ENCODE data around the gene TCEAL4. TPM values are rescaled to one million over a fixed set of nuclear protein-coding genes. Genes with fewer than 3 reads are reported as not detected.

TCEAL4 gene
- total and polyA plus RNA-seq, 2 donors (not counting 1 experiment from before 2014, with no cell fraction given): 63.6 to 75.7 TPM

DNA sequence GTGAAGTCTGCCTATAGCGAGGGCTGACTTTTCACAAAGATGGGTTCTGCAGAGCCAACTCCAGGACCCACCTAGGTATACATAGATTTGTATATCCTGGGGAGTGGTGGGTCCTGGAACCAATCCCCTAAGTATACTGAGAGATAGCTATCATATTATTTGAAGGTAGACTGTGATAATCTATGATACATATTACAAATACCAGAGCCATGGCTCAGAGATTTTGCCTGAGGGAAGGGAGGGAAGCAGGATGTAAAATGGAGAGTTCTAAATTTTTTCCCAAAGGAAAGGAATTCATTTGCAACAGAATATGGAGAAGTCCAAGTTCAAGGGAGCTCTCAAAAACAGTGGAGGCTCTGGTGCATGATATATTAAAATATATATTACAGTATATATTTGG lies 29.7 kb downstream of the TCEAL4 start:
- H3K4me2 ChIP-seq (ENCODE audit: extremely low read depth, insufficient read depth, low read length): no peak overlapping the region
- no peaks in the 10 kb centered on the region for H3K27me3 ChIP-seq (ENCODE audit: control insufficient read depth, insufficient read depth, low read length)
- H3K79me2 ChIP-seq (ENCODE audit: control insufficient read depth, insufficient read depth, low read length): no peaks in the 10 kb centered on the region
- no peak overlapping the region for H3K4me3 ChIP-seq (replicated peaks in 1 of 4; ENCODE audit: control extremely low read depth in 1 of 4, insufficient read depth in 1 of 4, low read depth in 3 of 4, low read length in 4 of 4)
- no peak for TF ChIP-seq EZH2 (IDR thresholded peaks at IDR 0.05; ENCODE audit: low read length, missing control alignments)
- TF ChIP-seq, protein P1, sequence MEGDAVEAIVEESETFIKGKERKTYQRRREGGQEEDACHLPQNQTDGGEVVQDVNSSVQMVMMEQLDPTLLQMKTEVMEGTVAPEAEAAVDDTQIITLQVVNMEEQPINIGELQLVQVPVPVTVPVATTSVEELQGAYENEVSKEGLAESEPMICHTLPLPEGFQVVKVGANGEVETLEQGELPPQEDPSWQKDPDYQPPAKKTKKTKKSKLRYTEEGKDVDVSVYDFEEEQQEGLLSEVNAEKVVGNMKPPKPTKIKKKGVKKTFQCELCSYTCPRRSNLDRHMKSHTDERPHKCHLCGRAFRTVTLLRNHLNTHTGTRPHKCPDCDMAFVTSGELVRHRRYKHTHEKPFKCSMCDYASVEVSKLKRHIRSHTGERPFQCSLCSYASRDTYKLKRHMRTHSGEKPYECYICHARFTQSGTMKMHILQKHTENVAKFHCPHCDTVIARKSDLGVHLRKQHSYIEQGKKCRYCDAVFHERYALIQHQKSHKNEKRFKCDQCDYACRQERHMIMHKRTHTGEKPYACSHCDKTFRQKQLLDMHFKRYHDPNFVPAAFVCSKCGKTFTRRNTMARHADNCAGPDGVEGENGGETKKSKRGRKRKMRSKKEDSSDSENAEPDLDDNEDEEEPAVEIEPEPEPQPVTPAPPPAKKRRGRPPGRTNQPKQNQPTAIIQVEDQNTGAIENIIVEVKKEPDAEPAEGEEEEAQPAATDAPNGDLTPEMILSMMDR (conservative IDR thresholded peaks at IDR 0.05 in 1 of 2, IDR thresholded peaks at IDR 0.05 in 1 of 2; ENCODE audit: low read depth in 1 of 2, low read length in 2 of 2): no peak
- no peaks in the 10 kb centered on the region for H3K36me3 ChIP-seq (ENCODE audit: control insufficient read depth, insufficient read depth, low read length)
- no peaks in the 10 kb centered on the region for H3K4me1 ChIP-seq (ENCODE audit: control insufficient read depth, extremely low read depth, insufficient read depth, low read length)
- DNase-seq (ENCODE audit: low read depth in 2 of 2): no peak
- no peaks in the 10 kb centered on the region for H4K20me1 ChIP-seq (ENCODE audit: control insufficient read depth, extremely low read depth, insufficient read depth, low read length)
- H3K27ac ChIP-seq (ENCODE audit: insufficient read depth, low read length): no peak overlapping the region
- no peak overlapping the region for H3K9ac ChIP-seq (ENCODE audit: insufficient read depth, low read length)
- H3K9me3 ChIP-seq (ENCODE audit: control insufficient read depth, insufficient read depth, low read depth, low read length): no peaks in the 10 kb centered on the region
- H2AFZ ChIP-seq (ENCODE audit: low read length): no peak overlapping the region

DNA sequence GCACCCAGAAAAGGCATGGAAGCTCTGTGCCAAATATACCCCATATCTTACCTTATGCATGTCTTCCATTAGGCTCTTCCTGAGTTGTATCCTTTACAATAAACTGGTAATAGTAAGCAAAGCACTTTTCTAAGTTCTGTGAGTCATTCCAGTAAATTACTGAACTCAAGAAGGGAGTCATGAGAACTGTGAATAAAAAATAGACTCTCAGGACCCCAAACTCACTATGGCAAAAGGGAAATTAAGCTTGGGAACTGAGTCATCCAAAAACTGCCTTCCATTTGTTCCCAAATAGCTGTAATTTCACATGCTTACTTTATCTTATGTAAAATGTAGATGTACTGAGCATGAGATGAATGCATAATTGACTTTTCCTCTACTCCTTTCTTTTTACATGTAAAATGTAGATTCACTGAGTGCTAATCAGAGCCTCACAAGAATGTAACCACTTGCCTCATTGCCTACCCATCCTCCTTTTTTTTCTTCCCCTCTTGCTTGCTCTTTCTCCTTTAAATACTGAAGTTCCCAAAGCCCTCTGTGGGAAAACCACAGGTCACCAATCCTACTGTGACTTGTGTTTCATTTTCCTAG lies 30.6 kb downstream of the TCEAL4 start:
- no peak overlapping the region for H3K4me2 ChIP-seq (ENCODE audit: extremely low read depth, insufficient read depth, low read length)
- TF ChIP-seq, protein P1 (conservative IDR thresholded peaks at IDR 0.05 in 1 of 2, IDR thresholded peaks at IDR 0.05 in 1 of 2; ENCODE audit: low read depth in 1 of 2, low read length in 2 of 2): no peak
- TF ChIP-seq EZH2 (IDR thresholded peaks at IDR 0.05; ENCODE audit: low read length, missing control alignments): no peak
- H3K27me3 ChIP-seq (ENCODE audit: control insufficient read depth, insufficient read depth, low read length): no peaks in the 10 kb centered on the region
- no peak overlapping the region for H3K4me3 ChIP-seq (replicated peaks in 1 of 4; ENCODE audit: control extremely low read depth in 1 of 4, insufficient read depth in 1 of 4, low read depth in 3 of 4, low read length in 4 of 4)
- H3K36me3 ChIP-seq (ENCODE audit: control insufficient read depth, insufficient read depth, low read length): no peaks in the 10 kb centered on the region
- no peak overlapping the region for H3K27ac ChIP-seq (ENCODE audit: insufficient read depth, low read length)
- H4K20me1 ChIP-seq (ENCODE audit: control insufficient read depth, extremely low read depth, insufficient read depth, low read length): no peaks in the 10 kb centered on the region
- no peaks in the 10 kb centered on the region for H3K9me3 ChIP-seq (ENCODE audit: control insufficient read depth, insufficient read depth, low read depth, low read length)
- H2AFZ ChIP-seq (ENCODE audit: low read length): no peak overlapping the region
- H3K9ac ChIP-seq (ENCODE audit: insufficient read depth, low read length): no peak overlapping the region
- no peak for DNase-seq (ENCODE audit: low read depth in 2 of 2)
- no peaks in the 10 kb centered on the region for H3K4me1 ChIP-seq (ENCODE audit: control insufficient read depth, extremely low read depth, insufficient read depth, low read length)
- no peaks in the 10 kb centered on the region for H3K79me2 ChIP-seq (ENCODE audit: control insufficient read depth, insufficient read depth, low read length)

DNA sequence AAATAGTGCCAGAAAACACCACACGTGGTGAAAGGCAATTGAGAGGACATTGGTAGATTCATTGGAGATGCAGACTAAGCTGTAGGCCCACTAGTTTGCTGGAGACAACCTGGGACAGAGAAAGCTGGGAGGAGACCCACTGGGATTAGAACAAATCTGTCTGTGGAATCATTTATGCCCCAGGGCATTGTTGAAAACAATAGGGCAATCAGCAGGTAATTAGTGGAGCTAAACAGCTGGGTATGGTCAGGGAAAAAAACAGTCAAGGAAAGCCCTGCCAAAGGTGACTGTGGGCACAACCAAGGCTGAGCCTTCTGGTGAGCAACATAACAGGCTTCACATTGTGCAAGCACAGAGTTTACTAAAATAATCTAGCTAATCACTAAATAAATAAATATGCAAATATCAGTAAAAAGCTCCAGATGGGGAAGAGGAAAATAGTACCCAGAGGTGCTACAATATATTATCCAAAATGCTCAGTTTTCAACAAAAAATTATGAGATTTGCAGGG lies 31.4 kb downstream of the TCEAL4 start:
- H3K27me3 ChIP-seq (ENCODE audit: control insufficient read depth, insufficient read depth, low read length): no peaks in the 10 kb centered on the region
- no peak overlapping the region for H3K9ac ChIP-seq (ENCODE audit: insufficient read depth, low read length)
- H2AFZ ChIP-seq (ENCODE audit: low read length): no peak overlapping the region
- no peak overlapping the region for H3K4me2 ChIP-seq (ENCODE audit: extremely low read depth, insufficient read depth, low read length)
- H3K4me1 ChIP-seq (ENCODE audit: control insufficient read depth, extremely low read depth, insufficient read depth, low read length): no peaks in the 10 kb centered on the region
- H3K36me3 ChIP-seq (ENCODE audit: control insufficient read depth, insufficient read depth, low read length): no peaks in the 10 kb centered on the region
- no peaks in the 10 kb centered on the region for H3K79me2 ChIP-seq (ENCODE audit: control insufficient read depth, insufficient read depth, low read length)
- TF ChIP-seq EZH2 (IDR thresholded peaks at IDR 0.05; ENCODE audit: low read length, missing control alignments): no peak
- TF ChIP-seq, protein P1 (conservative IDR thresholded peaks at IDR 0.05 in 1 of 2, IDR thresholded peaks at IDR 0.05 in 1 of 2; ENCODE audit: low read depth in 1 of 2, low read length in 2 of 2): no peak
- DNase-seq (ENCODE audit: low read depth in 2 of 2): no peak
- no peaks in the 10 kb centered on the region for H4K20me1 ChIP-seq (ENCODE audit: control insufficient read depth, extremely low read depth, insufficient read depth, low read length)
- H3K27ac ChIP-seq (ENCODE audit: insufficient read depth, low read length): no peak overlapping the region
- no peak overlapping the region for H3K4me3 ChIP-seq (replicated peaks in 1 of 4; ENCODE audit: control extremely low read depth in 1 of 4, insufficient read depth in 1 of 4, low read depth in 3 of 4, low read length in 4 of 4)
- H3K9me3 ChIP-seq (ENCODE audit: control insufficient read depth, insufficient read depth, low read depth, low read length): no peaks in the 10 kb centered on the region
